ENCODE data around the gene SPOUT1.

DNA sequence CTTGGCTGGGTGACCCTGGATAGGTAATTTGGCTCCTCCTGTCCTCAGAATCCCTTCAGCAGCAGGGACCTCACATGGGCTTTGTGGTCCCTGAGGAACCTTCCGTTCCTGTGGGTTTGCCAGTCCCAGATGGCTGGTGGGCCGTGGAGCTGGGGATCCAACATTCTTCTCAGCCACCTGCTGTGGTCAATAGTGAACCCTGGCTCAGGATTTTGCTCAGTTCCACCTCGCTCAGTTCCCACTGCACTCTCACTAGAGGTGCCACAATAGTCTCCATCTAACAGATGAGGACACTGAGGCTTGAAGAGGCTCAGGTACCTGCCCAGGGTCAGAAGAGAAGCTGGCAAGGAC, 17.1 kb upstream of the SPOUT1 start:
- TF ChIP-seq, protein P1, sequence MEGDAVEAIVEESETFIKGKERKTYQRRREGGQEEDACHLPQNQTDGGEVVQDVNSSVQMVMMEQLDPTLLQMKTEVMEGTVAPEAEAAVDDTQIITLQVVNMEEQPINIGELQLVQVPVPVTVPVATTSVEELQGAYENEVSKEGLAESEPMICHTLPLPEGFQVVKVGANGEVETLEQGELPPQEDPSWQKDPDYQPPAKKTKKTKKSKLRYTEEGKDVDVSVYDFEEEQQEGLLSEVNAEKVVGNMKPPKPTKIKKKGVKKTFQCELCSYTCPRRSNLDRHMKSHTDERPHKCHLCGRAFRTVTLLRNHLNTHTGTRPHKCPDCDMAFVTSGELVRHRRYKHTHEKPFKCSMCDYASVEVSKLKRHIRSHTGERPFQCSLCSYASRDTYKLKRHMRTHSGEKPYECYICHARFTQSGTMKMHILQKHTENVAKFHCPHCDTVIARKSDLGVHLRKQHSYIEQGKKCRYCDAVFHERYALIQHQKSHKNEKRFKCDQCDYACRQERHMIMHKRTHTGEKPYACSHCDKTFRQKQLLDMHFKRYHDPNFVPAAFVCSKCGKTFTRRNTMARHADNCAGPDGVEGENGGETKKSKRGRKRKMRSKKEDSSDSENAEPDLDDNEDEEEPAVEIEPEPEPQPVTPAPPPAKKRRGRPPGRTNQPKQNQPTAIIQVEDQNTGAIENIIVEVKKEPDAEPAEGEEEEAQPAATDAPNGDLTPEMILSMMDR (IDR thresholded peaks at IDR 0.05; ENCODE audit: insufficient read depth, low read length, poor library complexity, severe bottlenecking) = no peak
- no peak for TF ChIP-seq EZH2phosphoT487 (conservative IDR thresholded peaks at IDR 0.05; ENCODE audit: low read length)

Measured in SU-DHL-6 (cell line).